Activated CD4-positive, alpha-beta T cell treated with anti-CD3 and anti-CD28 coated beads, Interleukin-2, Interleukin-6, amounts not matched to agents 100 ng/mL and 50 ng/mL, durations not matched to agents 16 hours and 8 hours (primary cell): Measurements from ENCODE around the gene RHBDF2.
"Not testable (repeated sequence)": the region's sequence is repeated elsewhere in the genome, so short reads cannot be mapped to it uniquely, and the experiment has no call there.

Source experiments
- DNase-seq: peaks from one replicate; pipeline ENCODE4 v3.0.0-alpha.2; 2020

RHBDF2 gene

GRCh38 chr17:76537578-76538280, 36.5 kb upstream of the RHBDF2 start, which contains the start of gene CYGB:
CYGB (minus strand) TSS chr17:76537709; CDS start chr17:76537542, 167 bp downstream.
- no peak for DNase-seq

GRCh38 chr17:76537288-76537577, 36.0 kb upstream of the RHBDF2 start:
- DNase-seq = no peak

- no peak for DNase-seq
These were observed 35.5 kb upstream of the RHBDF2 start for GRCh38 chr17:76536511-76537287.

- no peak for DNase-seq
These were observed 34.7 kb upstream of the RHBDF2 start for GRCh38 chr17:76535788-76536510.

GRCh38 chr17:76534831-76535732, 33.9 kb upstream of the RHBDF2 start:
- DNase-seq = no peak

- DNase-seq = not testable (repeated sequence)
These were observed 32.6 kb upstream of the RHBDF2 start for GRCh38 chr17:76533640-76534359.

GRCh38 chr17:76532072-76532651, 30.9 kb upstream of the RHBDF2 start:
- no peak for DNase-seq

GRCh38 chr17:76531486-76532038, 30.3 kb upstream of the RHBDF2 start:
- no peak for DNase-seq

- no peak for DNase-seq
These were observed 29.7 kb upstream of the RHBDF2 start for GRCh38 chr17:76530811-76531485.

GRCh38 chr17:76530095-76530723, 29.0 kb upstream of the RHBDF2 start:
- DNase-seq = no peak

- no peak for DNase-seq
These were observed 28.2 kb upstream of the RHBDF2 start for GRCh38 chr17:76529224-76530094.

- no peak for DNase-seq
These were observed 27.5 kb upstream of the RHBDF2 start for GRCh38 chr17:76528528-76529223.

GRCh38 chr17:76528156-76528527, 26.9 kb upstream of the RHBDF2 start:
- no peak for DNase-seq

- no peak for DNase-seq
These were observed 26.3 kb upstream of the RHBDF2 start for GRCh38 chr17:76527430-76528111.

- DNase-seq = not testable (repeated sequence)
These were observed 25.8 kb upstream of the RHBDF2 start for GRCh38 chr17:76527016-76527415.

GRCh38 chr17:76525513-76525833, 24.2 kb upstream of the RHBDF2 start:
- not testable (repeated sequence) for DNase-seq

- DNase-seq = no peak
These were observed 23.6 kb upstream of the RHBDF2 start for GRCh38 chr17:76524598-76525512.
